NCI-H748 treated with DMSO at 0.1 percent for 48 hours (cell line): ENCODE measurements around the gene RAB6B.
"Not testable (repeated sequence)": the region's sequence is repeated elsewhere in the genome, so short reads cannot be mapped to it uniquely, and the experiment has no call there.

Experiments used
- DNase-seq: peaks from one replicate; lab custom pipeline; 2025; lab: John Stamatoyannopoulos, UW

Gene RAB6B

DNA sequence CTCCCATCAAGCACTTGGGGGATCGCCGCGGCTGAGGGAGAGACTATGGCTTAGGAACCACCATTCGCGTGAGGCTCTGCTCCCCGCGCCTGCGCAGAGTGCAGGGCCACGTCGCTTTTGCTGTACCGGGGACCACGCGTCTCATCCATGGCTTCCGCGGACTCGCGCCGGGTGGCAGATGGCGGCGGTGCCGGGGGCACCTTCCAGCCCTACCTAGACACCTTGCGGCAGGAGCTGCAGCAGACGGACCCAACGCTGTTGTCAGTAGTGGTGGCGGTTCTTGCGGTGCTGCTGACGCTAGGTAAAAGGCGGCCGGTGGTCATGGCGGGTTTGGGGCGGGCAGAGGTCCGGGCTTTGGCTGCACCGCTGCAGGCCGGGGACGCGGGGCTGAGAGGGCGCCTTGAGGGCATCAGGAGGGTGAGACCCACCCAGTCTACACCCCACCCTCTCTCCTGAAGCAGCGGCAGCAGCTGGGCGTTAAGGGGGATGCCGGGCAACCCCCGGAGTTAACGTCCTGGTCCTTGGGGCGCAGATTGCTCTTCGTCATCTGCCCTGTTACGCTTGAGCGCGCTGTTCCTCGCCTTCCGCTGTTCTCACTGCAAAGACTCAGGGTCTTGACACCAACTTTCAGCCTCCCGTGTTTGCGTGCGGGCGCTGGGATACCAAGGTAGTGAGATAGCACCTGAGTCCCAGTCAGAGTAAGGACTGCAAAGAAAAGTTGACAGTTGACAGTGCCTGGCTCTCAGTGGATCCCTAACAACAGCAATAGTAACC, 89.8 kb downstream of the RAB6B start, which contains the start of gene SRPRB:
Gene SRPRB (plus strand): TSS at position 114 of the 774 bp plus-strand sequence. CDS start 34 bp downstream, at position 148.
- DNase-seq: peak; percentile 75

DNA sequence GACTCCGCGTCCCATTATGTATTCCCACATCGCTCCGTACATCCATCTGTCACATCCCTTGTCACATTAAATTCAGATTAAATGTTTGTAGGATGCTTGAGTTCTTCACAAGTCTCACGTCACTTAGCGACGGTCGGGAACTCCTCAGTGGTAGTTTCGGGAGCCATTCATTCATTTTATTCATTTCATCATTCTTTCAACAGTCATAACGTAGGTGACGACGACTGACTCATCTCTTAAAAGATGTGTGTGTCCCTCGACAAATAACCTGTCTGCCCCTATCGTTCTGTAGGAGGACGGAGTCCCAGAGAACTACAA, 90.3 kb downstream of the RAB6B start:
- DNase-seq: no peak

DNA sequence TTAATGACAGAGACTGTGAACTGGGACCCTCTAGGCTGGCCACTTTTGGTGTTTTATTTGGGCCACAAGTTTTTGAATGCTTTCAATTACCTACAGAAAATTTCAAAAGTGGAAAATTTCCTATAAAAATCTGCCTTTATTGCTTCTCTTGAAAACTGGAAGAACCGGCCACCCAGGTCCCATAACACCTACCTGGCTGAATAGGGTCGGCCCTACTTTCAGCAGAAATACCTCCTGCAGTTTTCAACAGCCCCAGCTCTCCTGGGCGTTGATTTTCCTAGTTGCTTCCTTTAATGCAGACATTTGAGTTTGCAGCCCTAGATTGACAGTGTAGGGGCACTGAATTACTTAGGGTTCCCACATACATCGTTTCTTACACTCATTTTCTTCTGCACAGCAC, 90.8 kb downstream of the RAB6B start:
- DNase-seq: no peak

DNA sequence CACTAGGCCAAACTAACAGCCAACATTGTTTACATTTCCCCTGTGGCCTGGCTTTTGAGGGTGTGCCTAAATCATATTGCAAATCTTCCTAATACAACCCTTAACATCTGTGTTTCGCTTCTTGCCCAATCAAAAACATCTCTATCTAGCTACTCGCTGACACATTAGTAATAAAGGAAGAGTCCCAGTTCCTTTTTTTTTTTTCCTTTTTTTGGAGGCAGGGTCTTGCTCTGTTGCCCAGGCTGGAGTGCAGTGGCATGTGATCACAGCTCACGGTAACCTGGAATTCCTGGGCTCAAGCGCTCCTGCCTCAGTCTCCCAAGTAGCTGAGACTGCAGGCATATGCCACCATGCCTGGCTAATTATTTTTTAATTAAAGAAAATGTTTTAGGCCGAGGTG, 92.2 kb downstream of the RAB6B start:
- DNase-seq: no peak

DNA sequence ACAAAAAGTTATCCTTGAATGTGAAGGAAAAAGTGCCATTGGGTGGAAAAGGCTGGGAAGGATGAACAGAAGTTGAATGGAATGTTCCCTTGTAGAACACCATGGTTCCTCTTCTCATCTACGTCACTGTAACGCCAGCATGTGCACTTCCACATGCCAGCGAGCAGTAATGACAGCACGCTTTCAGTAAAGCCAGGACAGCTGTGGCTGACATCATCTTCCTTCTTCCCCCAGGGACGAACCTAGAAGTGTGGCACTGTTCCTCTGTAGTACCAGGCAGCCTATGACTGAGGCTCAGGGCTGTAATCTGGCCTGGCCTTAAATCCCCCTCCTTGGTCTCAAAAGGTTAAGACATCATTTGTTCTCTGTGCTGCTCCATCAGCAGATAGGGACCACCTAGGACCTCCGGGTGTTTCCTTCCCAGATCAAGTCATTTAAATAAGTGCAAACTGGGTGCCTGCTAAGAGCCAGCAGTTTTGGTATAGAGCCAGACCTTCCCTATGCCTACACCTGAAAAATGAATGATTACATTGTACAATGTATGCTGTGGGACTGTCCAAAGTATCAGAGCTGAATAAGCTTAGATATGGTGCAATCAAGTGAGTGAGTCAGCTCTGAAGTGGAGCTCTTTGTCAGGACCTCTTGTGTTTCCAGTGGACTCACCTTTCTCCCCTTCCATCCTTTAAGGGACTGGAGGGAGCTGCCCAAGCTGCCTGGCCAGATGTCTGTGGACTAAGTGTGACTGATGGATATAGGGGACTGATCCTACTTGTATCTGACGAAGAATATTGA, 95.7 kb downstream of the RAB6B start:
- no peak for DNase-seq

DNA sequence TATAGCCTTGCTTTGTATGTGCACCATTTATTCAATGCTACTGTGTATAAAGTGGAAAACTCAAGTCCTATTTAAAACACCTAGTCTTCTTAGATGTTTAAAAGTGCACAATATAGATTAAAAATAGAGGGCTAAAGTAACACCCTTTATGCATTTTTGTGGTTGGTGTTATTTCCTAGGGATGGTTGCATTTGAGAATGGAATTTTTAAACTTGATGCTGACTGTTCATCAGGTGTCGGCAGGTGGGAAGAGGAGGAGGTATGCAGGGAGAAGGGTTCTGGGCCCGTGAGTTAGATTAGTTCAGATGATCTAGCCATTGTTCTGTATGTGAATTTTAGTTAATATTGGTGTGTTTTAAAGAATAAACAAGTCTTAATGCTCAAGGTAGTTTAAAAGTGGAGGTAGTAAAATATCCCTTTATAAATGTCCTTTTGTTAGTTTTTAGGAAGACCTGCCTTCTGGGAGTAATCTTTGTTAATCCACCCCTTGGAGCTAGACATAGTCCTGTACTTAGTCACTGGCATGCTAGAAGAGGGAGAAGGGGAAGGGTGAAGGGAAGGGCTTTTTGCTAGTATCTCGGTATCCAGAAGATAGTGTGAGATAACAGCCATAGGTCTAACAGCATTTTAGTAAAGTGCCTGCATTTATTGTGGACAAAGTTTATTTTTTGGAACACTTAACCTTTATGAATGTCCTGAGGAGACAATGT, 98.1 kb downstream of the RAB6B start:
- no peak for DNase-seq

DNA sequence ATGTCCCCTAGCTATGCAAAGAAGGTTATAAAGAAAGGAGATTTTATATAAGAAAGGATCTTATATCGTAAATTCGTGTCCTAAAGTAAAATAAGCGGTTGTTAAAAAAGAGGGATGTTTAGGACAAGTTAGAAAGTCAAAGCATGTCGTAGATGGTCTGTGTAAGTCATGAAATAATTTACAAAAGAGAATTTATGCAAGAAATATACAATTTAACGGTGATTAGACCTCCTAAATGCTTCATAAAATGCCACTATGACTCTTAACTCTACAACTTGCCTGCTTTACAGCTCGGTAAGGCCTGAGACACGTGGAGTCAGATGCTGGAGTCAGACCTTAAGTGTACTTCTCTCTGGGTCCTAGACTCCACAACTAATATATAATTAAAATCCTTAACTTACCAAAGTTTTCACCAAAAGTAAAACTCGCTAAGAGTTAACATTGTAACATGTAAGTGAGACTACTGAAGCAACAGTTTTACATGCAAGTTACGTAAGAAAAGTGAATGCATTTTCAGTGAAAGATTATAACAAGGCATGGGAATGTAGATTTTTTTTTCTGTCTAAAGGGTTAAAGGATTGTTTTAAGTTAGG, 103.4 kb downstream of the RAB6B start:
- DNase-seq: no peak

DNA sequence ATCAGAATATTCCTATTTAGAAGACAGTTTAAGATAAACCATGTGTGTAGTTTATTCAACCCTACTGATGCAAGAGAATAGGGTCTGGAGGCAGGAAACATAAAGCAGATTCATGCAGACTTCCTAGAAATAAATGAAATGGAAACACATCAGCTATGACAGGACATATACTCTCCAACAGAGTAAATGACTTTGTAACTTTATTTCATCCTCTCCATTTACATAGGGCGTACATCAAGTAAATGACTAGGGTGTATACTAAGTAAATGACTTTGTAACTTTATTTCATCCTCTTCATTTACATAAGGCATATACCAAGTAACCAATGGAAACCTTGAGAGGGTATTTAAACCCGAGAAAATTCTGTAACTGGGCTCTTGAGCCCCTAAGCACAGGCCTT, 107.7 kb downstream of the RAB6B start:
- DNase-seq: no peak

DNA sequence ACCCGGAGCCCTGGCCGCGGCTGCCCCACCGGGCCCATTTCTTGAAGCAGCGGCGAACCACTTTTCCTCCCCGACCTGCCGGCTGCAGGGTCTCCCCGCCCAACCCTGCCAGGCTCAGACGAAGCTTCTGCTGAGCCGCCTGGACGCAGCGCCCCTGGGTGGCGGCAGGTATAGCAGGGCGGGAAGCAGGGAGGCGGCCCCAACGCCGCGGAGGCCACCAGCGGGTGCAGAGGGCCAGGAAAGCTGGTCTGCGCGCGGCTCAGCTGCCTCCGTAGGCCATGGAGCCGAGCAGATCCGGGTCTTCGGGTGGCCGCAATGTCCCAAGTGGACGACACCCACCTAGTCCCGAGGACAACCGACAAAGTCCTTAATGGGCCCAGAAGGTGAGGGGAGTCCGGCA, 111.9 kb downstream of the RAB6B start:
- DNase-seq: no peak

DNA sequence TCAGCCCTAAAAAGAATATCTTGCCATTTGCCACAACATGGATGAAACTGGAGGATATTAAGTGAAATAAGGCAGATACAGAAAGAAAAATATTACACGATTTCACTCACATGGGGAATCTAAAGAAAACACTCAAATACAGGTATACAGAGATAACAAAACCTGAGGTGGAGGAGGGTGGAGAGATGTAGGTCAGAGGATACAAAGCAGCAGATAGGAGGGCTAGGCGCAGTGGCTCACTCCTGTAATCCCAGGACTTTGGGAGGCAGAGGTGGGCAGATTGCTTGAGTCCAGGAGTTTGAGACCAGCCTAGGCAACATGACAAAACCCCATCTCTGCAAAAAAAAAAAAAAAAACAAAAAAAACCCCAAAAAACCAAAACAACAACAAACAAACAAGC, 113.2 kb downstream of the RAB6B start:
- no peak for DNase-seq

DNA sequence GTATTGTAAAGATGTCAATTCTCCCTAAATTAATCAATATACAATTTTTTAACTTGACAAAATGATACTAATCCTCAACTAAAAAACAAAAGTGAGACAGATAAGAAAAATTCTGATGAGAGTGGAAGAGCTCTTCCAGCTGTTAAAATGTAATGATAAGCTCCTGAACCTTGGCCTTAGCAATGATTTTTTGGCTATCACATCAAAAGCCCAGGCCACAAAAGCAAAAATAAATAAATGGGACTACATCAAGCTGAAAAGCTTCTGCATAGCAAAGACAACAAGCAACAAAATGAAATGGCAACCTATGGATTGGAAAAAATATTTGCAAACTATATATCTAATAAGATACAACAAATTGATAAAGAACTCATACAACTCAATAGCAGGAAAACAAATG, 114.1 kb downstream of the RAB6B start:
- no peak for DNase-seq

DNA sequence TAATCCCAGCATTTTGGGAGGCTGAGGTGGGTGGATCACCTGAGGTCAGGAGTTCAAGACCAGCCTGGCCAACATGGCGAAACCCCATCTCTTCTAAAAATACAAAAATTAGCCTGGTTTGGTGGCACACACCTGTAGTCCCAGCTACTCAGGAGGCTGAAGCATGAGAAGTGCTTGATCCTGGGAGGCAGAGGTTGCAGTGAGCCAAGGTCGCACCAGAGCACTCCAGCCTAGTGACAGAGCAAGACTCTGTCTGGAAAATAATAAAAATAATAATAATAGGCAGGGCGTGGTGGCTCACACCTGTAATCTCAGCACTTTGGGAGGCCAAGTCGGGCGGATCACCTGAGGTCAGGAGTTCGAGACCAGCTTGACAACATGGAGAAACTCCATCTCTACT, 114.9 kb downstream of the RAB6B start:
- DNase-seq: not testable (repeated sequence)

DNA sequence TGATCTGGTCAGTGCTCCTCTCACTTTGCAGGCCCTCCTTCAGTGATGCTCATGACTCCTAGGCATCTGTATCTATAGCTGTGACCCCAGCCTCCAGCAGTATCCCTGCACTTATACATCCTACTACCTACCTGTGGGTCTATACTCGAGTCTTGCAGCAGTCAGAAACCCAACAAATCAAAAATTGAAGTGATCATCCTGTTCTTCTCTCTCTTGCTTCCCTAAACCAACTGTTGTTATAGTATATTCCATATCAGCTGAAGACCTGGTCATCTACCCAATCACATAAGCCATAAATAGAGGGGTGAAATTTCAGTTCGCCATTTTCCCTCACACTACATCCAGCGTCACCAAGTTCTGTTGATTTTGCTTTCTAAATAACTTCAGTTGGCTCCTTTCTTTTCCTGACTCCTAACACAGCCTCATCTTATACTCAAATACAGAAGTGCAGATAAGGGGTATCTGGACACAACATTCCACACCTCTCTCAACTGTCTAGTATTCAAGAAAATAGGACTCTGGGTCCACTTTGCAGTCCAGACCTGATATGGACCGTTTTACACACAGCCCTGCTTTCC, 116.0 kb downstream of the RAB6B start:
- no peak for DNase-seq

DNA sequence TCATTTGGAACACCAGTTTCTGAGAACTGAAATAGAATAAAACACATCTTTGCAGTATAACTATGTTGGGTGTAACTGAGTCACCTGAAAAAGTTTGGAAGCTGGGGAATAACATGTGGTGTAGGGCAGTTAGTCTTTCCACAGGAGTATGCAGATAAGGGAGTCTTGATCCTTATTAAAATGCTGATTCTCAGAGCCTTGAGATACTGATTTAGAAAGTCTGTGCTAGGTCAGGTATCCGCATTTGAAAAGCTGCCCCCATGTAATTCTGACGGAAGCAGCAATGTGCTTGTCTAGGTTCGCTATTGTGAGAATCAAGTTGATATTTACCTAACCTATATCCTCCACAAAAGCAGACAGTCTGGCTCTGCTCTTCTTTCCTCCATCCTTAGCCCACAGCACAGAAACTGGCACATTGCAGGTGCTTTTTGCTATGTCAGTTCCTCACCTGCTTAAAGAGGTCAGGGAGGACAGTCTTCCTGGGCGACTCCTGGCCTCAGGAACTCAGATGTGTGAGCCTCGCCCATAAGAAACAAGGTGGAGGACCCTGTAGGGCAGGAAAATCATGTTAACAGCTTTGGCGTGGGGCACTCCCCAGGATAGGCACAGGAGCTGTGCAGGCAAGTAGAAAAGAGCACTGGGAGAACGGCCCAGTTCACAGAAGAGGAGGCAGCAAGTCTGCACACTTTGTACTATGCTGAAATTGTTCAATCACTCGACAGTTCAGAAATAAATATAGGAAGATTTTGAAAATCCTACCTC, 117.7 kb downstream of the RAB6B start:
- DNase-seq: no peak

DNA sequence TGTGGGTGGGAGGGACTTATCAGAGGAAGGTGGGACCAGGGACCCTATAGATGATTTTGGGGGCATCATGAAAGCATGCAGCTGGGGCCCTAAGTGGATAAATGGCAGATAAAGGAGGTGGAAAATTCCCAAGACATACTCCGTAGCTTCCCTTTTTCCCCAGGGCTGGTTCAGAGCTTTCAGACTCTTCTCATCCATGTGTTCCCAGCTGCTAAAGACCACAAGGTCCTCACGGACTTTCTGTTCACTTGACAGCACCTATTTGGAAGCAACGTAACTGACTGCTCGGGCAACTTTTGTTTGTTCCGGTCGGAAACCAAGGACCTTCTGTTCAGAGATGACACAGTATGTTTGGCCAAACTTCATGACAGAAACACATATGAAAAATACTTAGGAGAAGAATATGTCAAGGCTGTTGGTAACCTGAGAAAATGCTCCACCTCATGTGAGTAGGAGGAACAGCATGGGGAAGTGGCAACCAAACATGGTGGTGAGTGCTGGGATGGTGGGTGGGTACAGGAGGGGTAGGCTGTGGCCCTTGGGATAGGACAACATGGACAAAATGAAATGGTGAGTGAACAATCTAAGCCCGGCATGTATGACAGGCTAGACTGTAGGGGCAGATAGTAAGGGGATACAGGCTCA, 118.8 kb downstream of the RAB6B start:
- no peak for DNase-seq

DNA sequence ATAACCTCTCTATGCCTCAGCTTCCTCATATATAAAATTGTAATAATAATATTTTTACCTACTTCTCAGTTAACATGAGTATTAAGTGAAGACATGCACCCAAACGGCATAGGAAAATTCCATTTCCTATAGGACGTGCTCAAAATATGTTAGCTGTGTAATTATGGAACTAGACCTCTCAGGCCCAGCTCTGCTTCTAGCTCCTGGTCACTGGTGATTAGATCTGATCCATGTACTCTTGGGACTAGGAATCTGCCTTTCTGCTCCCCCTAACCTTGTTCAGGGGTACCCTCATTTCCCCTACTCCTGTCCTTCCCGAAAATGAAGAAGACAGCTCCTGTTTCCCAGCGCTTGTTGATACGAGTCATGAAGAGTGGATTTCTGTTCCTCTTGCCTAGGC, 119.8 kb downstream of the RAB6B start:
- DNase-seq: no peak

DNA sequence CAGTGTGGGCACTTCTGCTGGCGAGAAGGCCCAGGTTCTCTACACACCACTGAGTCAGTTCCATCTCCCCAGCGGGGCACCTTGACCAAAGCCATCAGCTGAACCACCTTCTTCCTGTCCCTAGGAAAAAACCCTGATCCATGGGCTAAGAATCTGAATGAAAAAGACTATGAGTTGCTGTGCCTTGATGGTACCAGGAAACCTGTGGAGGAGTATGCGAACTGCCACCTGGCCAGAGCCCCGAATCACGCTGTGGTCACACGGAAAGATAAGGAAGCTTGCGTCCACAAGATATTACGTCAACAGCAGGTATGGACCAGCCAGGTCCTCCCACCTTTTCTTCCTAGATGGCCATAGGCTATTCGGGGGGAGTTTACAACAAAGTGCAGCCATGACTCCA, 120.4 kb downstream of the RAB6B start:
- DNase-seq: no peak
